Measurements from ENCODE around the gene STYXL2.

Gene STYXL2

DNA sequence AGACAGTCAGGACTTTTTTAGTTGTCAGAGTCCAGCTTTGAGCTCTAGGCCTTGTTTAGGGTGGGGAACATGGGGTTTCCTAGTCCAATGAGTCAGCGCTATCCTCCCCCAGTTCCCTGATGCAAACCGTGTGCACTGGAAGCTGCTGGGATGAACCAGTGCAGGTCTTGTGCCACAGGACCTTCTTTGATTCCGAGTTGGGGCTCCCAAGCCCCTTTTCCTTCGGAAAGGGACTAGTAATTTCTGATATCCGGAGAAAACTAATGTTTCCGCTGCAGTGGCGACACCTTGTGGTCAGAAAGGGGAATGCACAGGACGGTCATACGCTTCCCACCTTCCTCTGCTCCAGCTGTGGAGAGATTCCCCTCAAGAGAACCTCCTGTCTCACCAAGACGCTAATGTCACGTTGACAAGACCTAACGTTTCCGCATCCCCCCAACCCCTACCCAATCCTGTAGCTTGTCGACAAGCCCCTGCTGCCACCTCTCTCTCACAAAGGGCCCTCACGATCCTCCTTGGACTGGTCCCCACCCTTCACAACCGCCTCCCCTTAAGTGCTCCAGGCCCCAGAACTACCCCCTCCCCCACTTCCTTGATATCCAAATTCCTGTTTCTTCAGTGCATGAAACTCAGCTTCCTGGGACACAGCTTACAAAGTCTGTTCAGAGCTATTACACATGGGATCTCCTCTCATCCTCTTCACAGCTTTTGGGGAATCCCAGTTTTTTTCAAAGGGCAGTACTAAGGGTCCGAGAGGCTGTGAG is 34.6 kb upstream of the STYXL2 start:
- peak; percentile 82 for DNase-seq (ENCODE audit: low spot score)
- H3K9me3 ChIP-seq (replicated peaks in 1 of 2; ENCODE audit: control insufficient read depth in 2 of 2, insufficient read depth in 1 of 2, low read depth in 1 of 2, low read length in 2 of 2), result peaks cover 0 to 6% of the 10 kb centered on the region in 2 donors
- no peak overlapping the region for H2BK5ac ChIP-seq (ENCODE audit: low read length)
- no peak overlapping the region for H3K23ac ChIP-seq (ENCODE audit: low read depth, low read length, poor library complexity)
- no peak overlapping the region for H4K91ac ChIP-seq (ENCODE audit: low read depth, low read length, poor library complexity)
- H3K4me1 ChIP-seq (ENCODE audit: control insufficient read depth in 2 of 2, insufficient read depth in 1 of 2, low read depth in 1 of 2, low read length in 2 of 2), result peaks cover 5 to 9% of the 10 kb centered on the region in 2 donors
- peaks cover 3% of the 10 kb centered on the region for H3K79me1 ChIP-seq (ENCODE audit: low read depth, low read length)
- H3K4me2 ChIP-seq (ENCODE audit: insufficient read depth, low read length, poor library complexity, severe bottlenecking), result peak overlapping the region; percentile 14
- peak overlapping the region in 1 of 2 donors; percentile 25 for H3K4me3 ChIP-seq (ENCODE audit: low read length in 2 of 2)
- WGBS, 2 donors (ENCODE audit: extremely low coverage in 2 of 2, insufficient read length in 2 of 2, insufficient replicate concordance in 1 of 2), result no CpG with 5 or more reads among the region's 17 CpGs
- H3K9ac ChIP-seq (ENCODE audit: low read depth, low read length, poor library complexity), result no peak overlapping the region
- no peak overlapping the region for H2BK120ac ChIP-seq (ENCODE audit: low read depth, low read length)
- no peak overlapping the region for H2BK12ac ChIP-seq (ENCODE audit: low read length)
- peaks cover 0 to 3% of the 10 kb centered on the region in 2 donors for H3K36me3 ChIP-seq (replicated peaks in 1 of 2; ENCODE audit: control insufficient read depth in 2 of 2, insufficient read depth in 2 of 2, low read length in 2 of 2)
- H3K18ac ChIP-seq (ENCODE audit: low read length), result peak overlapping the region; percentile 61
- peak overlapping the region; percentile 92 for H2AFZ ChIP-seq (ENCODE audit: low read length)
- H2BK15ac ChIP-seq (ENCODE audit: low read length), result no peak overlapping the region
- H3K27me3 ChIP-seq (ENCODE audit: control insufficient read depth in 3 of 3, insufficient read depth in 3 of 3, low read depth in 1 of 3, low read length in 3 of 3), result peaks cover 0 to 2% (median 0%) of the 10 kb centered on the region in 3 experiments
- H3K14ac ChIP-seq (ENCODE audit: low read length), result no peak overlapping the region
- no peak overlapping the region for H3K27ac ChIP-seq (replicated peaks; ENCODE audit: low read length)
- no peak overlapping the region for H3K4ac ChIP-seq (ENCODE audit: low read length)
- no peak overlapping the region for H4K8ac ChIP-seq (ENCODE audit: low read depth, low read length)
- H2AK5ac ChIP-seq (ENCODE audit: low read depth, low read length), result no peak overlapping the region

DNA sequence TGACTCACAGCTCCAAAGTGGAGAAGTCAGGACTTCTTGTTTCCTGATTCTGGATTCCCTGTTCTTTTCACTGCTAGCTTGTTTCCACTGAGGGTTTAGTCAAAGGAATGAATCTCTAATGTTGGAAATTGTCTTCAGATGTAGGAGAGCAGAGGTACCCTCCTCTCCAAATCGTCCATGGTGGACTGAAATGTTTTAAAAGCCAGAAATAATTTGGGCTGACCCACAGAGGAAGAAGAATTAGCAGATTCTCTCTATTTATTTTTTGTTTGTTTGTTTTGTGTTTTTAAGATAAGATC is 34.1 kb upstream of the STYXL2 start:
- H3K9ac ChIP-seq (ENCODE audit: low read depth, low read length, poor library complexity), result no peak overlapping the region
- H2BK15ac ChIP-seq (ENCODE audit: low read length), result no peak overlapping the region
- peaks cover 5 to 9% of the 10 kb centered on the region in 2 donors for H3K4me1 ChIP-seq (ENCODE audit: control insufficient read depth in 2 of 2, insufficient read depth in 1 of 2, low read depth in 1 of 2, low read length in 2 of 2)
- peaks cover 3% of the 10 kb centered on the region for H3K79me1 ChIP-seq (ENCODE audit: low read depth, low read length)
- no peak overlapping the region for H2BK5ac ChIP-seq (ENCODE audit: low read length)
- H2BK12ac ChIP-seq (ENCODE audit: low read length), result no peak overlapping the region
- H3K36me3 ChIP-seq (replicated peaks in 1 of 2; ENCODE audit: control insufficient read depth in 2 of 2, insufficient read depth in 2 of 2, low read length in 2 of 2), result peaks cover 0 to 3% of the 10 kb centered on the region in 2 donors
- H3K27ac ChIP-seq (replicated peaks; ENCODE audit: low read length), result no peak overlapping the region
- no CpG with 5 or more reads among the region's 1 CpG for WGBS, 2 donors (ENCODE audit: extremely low coverage in 2 of 2, insufficient read length in 2 of 2, insufficient replicate concordance in 1 of 2)
- H3K18ac ChIP-seq (ENCODE audit: low read length), result no peak overlapping the region
- H2BK120ac ChIP-seq (ENCODE audit: low read depth, low read length), result no peak overlapping the region
- H3K27me3 ChIP-seq (ENCODE audit: control insufficient read depth in 3 of 3, insufficient read depth in 3 of 3, low read depth in 1 of 3, low read length in 3 of 3), result peaks cover 0 to 2% (median 2%) of the 10 kb centered on the region in 3 experiments
- no peak overlapping the region for H4K8ac ChIP-seq (ENCODE audit: low read depth, low read length)
- peaks cover 0 to 6% of the 10 kb centered on the region in 2 donors for H3K9me3 ChIP-seq (replicated peaks in 1 of 2; ENCODE audit: control insufficient read depth in 2 of 2, insufficient read depth in 1 of 2, low read depth in 1 of 2, low read length in 2 of 2)
- H3K4me2 ChIP-seq (ENCODE audit: insufficient read depth, low read length, poor library complexity, severe bottlenecking), result no peak overlapping the region
- H3K14ac ChIP-seq (ENCODE audit: low read length), result no peak overlapping the region
- H3K4me3 ChIP-seq (ENCODE audit: low read length in 2 of 2), result no peak overlapping the region
- no peak overlapping the region for H3K23ac ChIP-seq (ENCODE audit: low read depth, low read length, poor library complexity)
- H3K4ac ChIP-seq (ENCODE audit: low read length), result no peak overlapping the region
- no peak overlapping the region for H2AFZ ChIP-seq (ENCODE audit: low read length)
- H2AK5ac ChIP-seq (ENCODE audit: low read depth, low read length), result no peak overlapping the region
- H4K91ac ChIP-seq (ENCODE audit: low read depth, low read length, poor library complexity), result no peak overlapping the region
- DNase-seq (ENCODE audit: low spot score), result no peak

DNA sequence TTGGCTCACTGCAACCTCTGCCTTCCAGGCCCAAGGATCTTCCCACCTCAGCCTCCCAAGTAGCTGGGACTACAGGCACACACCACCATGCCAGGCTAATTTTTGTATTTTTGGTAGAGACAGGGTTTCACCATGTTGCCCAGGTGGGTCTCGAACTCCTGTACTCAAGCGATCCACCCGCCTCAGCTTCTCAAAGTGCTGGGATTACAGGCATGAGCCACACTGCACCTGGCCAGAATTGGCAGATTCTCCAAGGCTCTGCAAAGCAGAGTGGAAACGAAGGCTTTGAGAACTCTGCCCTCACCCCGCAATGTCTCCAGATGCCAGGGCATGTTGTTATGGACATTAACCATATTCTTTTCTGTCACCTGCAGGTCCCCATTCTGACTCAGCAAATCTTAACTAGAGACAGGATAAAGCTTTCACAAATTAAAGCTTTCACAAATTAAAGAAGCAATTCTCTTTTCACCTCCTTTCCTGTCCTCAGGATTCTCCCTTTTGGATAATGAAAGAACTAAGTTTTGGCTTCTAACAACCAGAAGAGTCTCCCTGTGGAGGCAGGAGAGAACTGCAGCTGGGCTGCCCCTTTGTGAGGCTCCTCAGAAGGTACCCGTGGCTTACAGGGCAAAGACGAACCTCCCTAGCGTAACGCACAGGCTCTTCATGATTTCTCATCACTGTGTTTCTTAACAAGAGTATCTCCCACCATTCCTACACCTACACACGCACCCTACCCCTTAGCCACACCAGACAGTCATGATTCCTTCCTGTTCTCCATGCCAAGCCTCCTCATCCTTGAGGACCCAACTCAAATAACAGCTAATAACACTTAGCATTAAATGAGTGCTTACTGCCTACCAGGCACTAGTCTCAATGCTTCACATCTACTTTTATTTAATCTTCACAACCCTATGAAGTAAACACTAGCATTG is 33.5 kb upstream of the STYXL2 start:
- Histone ChIP-seq H3K18ac (ENCODE audit: low read length) (no peak overlapping the region), H3K4me1 (ENCODE audit: control insufficient read depth in 2 of 2, insufficient read depth in 1 of 2, low read depth in 1 of 2, low read length in 2 of 2) (peaks cover 5 to 12% of the 10 kb centered on the region in 2 donors), H3K14ac (ENCODE audit: low read length) (no peak overlapping the region), H3K4ac (ENCODE audit: low read length) (no peak overlapping the region), H3K9me3 (replicated peaks in 1 of 2; ENCODE audit: control insufficient read depth in 2 of 2, insufficient read depth in 1 of 2, low read depth in 1 of 2, low read length in 2 of 2) (peaks cover 0 to 6% of the 10 kb centered on the region in 2 donors), H2BK12ac (ENCODE audit: low read length) (no peak overlapping the region), H2BK120ac (ENCODE audit: low read depth, low read length) (no peak overlapping the region), H3K4me2 (ENCODE audit: insufficient read depth, low read length, poor library complexity, severe bottlenecking) (no peak overlapping the region), H3K23ac (ENCODE audit: low read depth, low read length, poor library complexity) (no peak overlapping the region), H2AFZ (ENCODE audit: low read length) (no peak overlapping the region), H2AK5ac (ENCODE audit: low read depth, low read length) (no peak overlapping the region), H3K9ac (ENCODE audit: low read depth, low read length, poor library complexity) (no peak overlapping the region), H3K4me3 (ENCODE audit: low read length in 2 of 2) (no peak overlapping the region), H4K8ac (ENCODE audit: low read depth, low read length) (no peak overlapping the region), H3K79me1 (ENCODE audit: low read depth, low read length) (peaks cover 3% of the 10 kb centered on the region), H3K36me3 (replicated peaks in 1 of 2; ENCODE audit: control insufficient read depth in 2 of 2, insufficient read depth in 2 of 2, low read length in 2 of 2) (peaks cover 0 to 3% of the 10 kb centered on the region in 2 donors), H2BK15ac (ENCODE audit: low read length) (no peak overlapping the region), H3K27ac (replicated peaks; ENCODE audit: low read length) (no peak overlapping the region), H4K91ac (ENCODE audit: low read depth, low read length, poor library complexity) (no peak overlapping the region), H2BK5ac (ENCODE audit: low read length) (no peak overlapping the region), H3K27me3 (ENCODE audit: control insufficient read depth in 3 of 3, insufficient read depth in 3 of 3, low read depth in 1 of 3, low read length in 3 of 3) (peaks cover 0 to 7% (median 2%) of the 10 kb centered on the region in 3 experiments)
- no CpG with 5 or more reads among the region's 10 CpGs for WGBS, 2 donors (ENCODE audit: extremely low coverage in 2 of 2, insufficient read length in 2 of 2, insufficient replicate concordance in 1 of 2)
- DNase-seq (ENCODE audit: low spot score), result no peak

DNA sequence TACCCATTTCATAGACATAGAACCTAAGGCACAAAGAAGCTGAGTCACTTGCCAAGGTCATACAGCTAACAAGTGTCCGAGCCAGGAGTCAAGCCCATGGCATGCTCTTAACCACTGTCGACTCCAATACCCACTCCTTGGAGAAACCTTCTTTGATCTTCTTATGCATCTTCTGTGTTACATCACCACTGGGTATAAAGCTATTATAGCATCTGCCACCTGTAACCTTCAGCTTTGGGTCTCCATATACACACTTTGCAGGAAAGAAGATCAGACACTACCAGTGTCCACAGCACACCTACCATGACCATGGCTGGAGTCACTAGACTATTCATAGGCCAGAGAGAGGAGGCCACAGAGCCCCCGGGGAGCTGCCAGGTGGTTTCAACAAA is 32.8 kb upstream of the STYXL2 start:
- Histone ChIP-seq H2BK120ac (ENCODE audit: low read depth, low read length) (no peak overlapping the region), H2AK5ac (ENCODE audit: low read depth, low read length) (no peak overlapping the region), H3K4ac (ENCODE audit: low read length) (no peak overlapping the region), H3K14ac (ENCODE audit: low read length) (no peak overlapping the region), H2BK5ac (ENCODE audit: low read length) (no peak overlapping the region), H2BK12ac (ENCODE audit: low read length) (no peak overlapping the region), H3K36me3 (replicated peaks in 1 of 2; ENCODE audit: control insufficient read depth in 2 of 2, insufficient read depth in 2 of 2, low read length in 2 of 2) (peaks cover 0 to 3% of the 10 kb centered on the region in 2 donors), H3K4me3 (ENCODE audit: low read length in 2 of 2) (no peak overlapping the region), H3K4me2 (ENCODE audit: insufficient read depth, low read length, poor library complexity, severe bottlenecking) (no peak overlapping the region), H3K79me1 (ENCODE audit: low read depth, low read length) (peaks cover 3% of the 10 kb centered on the region), H3K9ac (ENCODE audit: low read depth, low read length, poor library complexity) (no peak overlapping the region), H3K18ac (ENCODE audit: low read length) (no peak overlapping the region), H3K27ac (replicated peaks; ENCODE audit: low read length) (no peak overlapping the region), H3K4me1 (ENCODE audit: control insufficient read depth in 2 of 2, insufficient read depth in 1 of 2, low read depth in 1 of 2, low read length in 2 of 2) (peaks cover 5 to 12% of the 10 kb centered on the region in 2 donors), H3K27me3 (ENCODE audit: control insufficient read depth in 3 of 3, insufficient read depth in 3 of 3, low read depth in 1 of 3, low read length in 3 of 3) (peaks cover 0 to 14% (median 2%) of the 10 kb centered on the region in 3 experiments), H3K9me3 (replicated peaks in 1 of 2; ENCODE audit: control insufficient read depth in 2 of 2, insufficient read depth in 1 of 2, low read depth in 1 of 2, low read length in 2 of 2) (peaks cover 0 to 6% of the 10 kb centered on the region in 2 donors), H4K91ac (ENCODE audit: low read depth, low read length, poor library complexity) (no peak overlapping the region), H3K23ac (ENCODE audit: low read depth, low read length, poor library complexity) (no peak overlapping the region), H4K8ac (ENCODE audit: low read depth, low read length) (no peak overlapping the region), H2BK15ac (ENCODE audit: low read length) (no peak overlapping the region), H2AFZ (ENCODE audit: low read length) (no peak overlapping the region)
- WGBS, 2 donors (ENCODE audit: extremely low coverage in 2 of 2, insufficient read length in 2 of 2, insufficient replicate concordance in 1 of 2), result no CpG with 5 or more reads among the region's 3 CpGs
- DNase-seq (ENCODE audit: low spot score), result no peak

All from neuronal stem cell (in vitro differentiated cells).